Activated T-cell treated with anti-CD3 and anti-CD28 coated beads, Interleukin-2, amount 50 U/mL, for 24 hours (primary cell): ENCODE data around the gene PDE4A.
"Not testable (repeated sequence)": the region's sequence is repeated elsewhere in the genome, so short reads cannot be mapped to it uniquely, and the experiment has no call there.

ENCODE experiments used
- DNase-seq: peaks from one replicate; pipeline ENCODE4 v3.0.0-alpha.2; 2020
- H3K27ac Mint-ChIP-seq: 2 replicates; pipeline ENCODE4 v1.8.0; 2020; ENCODE audit warnings: mild to moderate bottlenecking, mixed read lengths
- H3K27me3 Mint-ChIP-seq: 2 replicates; pipeline ENCODE4 v1.8.0; 2020; ENCODE audit warnings: mixed read lengths
- H3K36me3 Mint-ChIP-seq: 2 replicates; pipeline ENCODE4 v1.8.0; 2020; ENCODE audit warnings: low read depth, mixed read lengths
- H3K4me1 Mint-ChIP-seq: 2 replicates; pipeline ENCODE4 v1.8.0; 2020; ENCODE audit warnings: low read depth, mixed read lengths
- H3K4me3 Mint-ChIP-seq: 2 replicates; pipeline ENCODE4 v1.8.0; 2020; ENCODE audit warnings: mild to moderate bottlenecking, moderate library complexity, mixed read lengths
- H3K9me3 Mint-ChIP-seq: 2 replicates; pipeline ENCODE4 v1.8.0; 2020; ENCODE audit warnings: mixed read lengths

The PDE4A gene

DNA sequence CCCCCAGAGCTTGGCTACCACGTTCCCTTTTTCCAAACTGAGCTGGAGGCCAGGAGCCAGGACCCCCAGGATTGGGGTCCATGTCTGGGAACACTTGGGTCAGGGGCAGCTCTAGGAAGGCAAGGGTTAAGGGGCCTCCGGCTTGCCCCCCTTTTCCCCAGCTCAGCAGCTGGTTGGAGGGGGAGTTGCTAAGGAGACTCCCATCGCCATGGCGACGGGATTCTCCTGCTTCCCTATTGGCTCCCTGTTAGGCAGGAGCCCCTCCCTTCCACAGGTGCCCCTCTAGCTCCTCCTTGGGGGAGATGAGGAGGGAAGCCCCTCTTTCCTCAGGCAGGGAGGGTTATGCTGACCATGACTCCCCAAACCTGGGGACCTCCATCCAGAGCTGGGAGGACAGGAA is 33.9 kb downstream of the PDE4A start:
- no peak for DNase-seq
- Mint-ChIP-seq H3K36me3 (no peaks in the 10 kb centered on the region), H3K9me3 (no peaks in the 10 kb centered on the region), H3K27me3 (peaks cover 3% of the 10 kb centered on the region), H3K27ac (no peak overlapping the region), H3K4me3 (no peak overlapping the region), H3K4me1 (peaks cover 2% of the 10 kb centered on the region)

DNA sequence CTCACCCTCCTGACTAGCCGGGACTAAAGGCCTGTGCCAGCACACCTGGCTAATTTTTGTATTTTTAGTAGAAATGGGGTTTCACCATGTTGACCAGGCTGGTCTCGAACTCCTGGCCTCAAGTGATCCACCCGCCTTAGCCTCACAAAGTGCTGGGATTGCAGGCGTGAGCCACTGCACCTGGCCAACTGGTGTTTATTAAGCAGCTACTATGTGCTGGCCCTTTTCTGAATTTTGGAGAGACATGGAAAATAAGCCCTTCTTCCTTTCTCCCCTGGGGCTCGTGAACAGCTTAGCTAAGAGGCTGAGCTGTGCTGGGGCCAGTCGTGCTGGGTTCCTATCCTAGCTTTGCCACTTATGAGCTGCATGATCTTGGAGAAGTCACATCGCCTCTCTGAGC is 38.4 kb downstream of the PDE4A start:
- H3K27ac Mint-ChIP-seq, H3K4me3 Mint-ChIP-seq, H3K9me3 Mint-ChIP-seq, H3K4me1 Mint-ChIP-seq, H3K36me3 Mint-ChIP-seq, H3K27me3 Mint-ChIP-seq, DNase-seq: not testable (repeated sequence)

DNA sequence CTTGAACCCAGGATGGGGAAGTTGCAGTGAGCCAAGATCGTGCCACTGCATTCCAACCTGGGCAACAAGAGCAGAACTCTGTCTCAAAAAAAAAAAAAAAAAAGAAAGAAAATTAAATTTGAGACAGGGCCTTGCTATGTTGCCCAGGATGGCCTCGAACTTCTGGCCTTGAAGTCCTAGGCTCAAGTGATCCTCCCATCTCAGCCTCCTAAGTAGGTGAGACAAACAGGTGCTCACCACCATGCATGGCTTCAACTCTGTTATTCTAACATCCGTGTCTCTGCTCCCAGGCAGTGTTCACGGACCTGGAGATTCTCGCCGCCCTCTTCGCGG is 40.3 kb downstream of the PDE4A start:
- H3K36me3 Mint-ChIP-seq: peaks cover 2% of the 10 kb centered on the region
- no peak for DNase-seq
- peaks cover 8% of the 10 kb centered on the region for H3K4me1 Mint-ChIP-seq
- no peak overlapping the region for H3K27ac Mint-ChIP-seq
- H3K4me3 Mint-ChIP-seq: no peak overlapping the region
- H3K27me3 Mint-ChIP-seq: no peaks in the 10 kb centered on the region
- H3K9me3 Mint-ChIP-seq: no peaks in the 10 kb centered on the region

DNA sequence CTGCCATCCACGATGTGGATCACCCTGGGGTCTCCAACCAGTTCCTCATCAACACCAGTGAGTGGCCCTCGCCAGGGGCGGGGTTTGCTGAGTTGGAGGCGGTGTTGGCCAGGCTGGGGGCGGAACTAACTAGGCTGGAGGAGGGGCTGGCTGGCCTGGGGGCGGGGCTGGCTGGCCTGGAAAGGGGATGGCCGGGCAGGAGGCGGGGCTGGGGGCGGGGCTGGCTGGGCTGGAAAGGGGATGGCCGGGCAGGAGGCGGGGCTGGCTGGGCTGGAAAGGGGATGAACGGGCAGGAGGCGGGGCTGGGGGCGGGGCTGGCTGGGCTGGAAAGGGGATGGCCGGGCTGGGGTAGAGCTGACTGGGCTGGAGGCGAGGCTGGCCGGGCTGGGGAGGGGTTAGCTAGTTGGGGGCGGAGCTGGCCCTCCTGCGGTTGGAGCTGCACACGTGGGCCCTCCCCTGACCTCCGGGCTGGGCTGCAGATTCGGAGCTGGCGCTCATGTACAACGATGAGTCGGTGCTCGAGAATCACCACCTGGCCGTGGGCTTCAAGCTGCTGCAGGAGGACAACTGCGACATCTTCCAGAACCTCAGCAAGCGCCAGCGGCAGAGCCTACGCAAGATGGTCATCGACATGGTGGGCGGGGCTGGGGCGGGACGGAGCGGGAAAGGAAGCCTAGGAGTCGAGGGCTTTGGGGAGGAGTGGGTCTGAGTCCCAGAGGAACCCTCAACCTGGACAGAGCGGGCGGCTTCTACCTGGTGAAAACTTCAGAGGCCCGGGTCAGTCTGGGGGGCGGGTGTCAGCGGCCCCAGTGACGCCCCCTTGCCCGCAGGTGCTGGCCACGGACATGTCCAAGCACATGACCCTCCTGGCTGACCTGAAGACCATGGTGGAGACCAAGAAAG is 41.0 kb downstream of the PDE4A start:
- no peaks in the 10 kb centered on the region for H3K9me3 Mint-ChIP-seq
- peaks cover 2% of the 10 kb centered on the region for H3K36me3 Mint-ChIP-seq
- DNase-seq: peak; percentile 90
- no peak overlapping the region for H3K27ac Mint-ChIP-seq
- H3K4me1 Mint-ChIP-seq: peaks cover 8% of the 10 kb centered on the region
- no peaks in the 10 kb centered on the region for H3K27me3 Mint-ChIP-seq
- peak overlapping the region; percentile 27 for H3K4me3 Mint-ChIP-seq

DNA sequence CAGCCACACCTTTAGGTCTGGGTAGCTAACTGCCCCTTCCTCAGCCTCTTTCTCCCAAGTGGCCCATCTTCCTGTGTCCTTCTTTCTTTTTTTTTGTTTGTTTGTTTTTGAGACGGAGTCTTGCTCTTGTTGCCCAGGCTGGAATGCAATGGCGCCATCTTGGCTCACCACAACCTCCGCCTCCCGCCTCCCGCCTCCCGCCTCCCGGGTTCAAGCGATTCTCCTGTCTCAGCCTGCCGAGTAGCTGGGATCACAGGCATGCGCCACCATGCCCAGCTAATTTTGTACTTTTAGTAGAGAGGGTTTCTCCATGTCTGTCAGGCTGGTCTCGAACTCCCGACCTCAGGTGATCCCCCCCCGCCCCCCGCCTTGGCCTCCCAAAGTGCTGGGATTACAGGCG is 41.7 kb downstream of the PDE4A start:
- not testable (repeated sequence) for H3K27ac Mint-ChIP-seq, H3K9me3 Mint-ChIP-seq, H3K27me3 Mint-ChIP-seq, DNase-seq, H3K4me3 Mint-ChIP-seq, H3K36me3 Mint-ChIP-seq, H3K4me1 Mint-ChIP-seq

DNA sequence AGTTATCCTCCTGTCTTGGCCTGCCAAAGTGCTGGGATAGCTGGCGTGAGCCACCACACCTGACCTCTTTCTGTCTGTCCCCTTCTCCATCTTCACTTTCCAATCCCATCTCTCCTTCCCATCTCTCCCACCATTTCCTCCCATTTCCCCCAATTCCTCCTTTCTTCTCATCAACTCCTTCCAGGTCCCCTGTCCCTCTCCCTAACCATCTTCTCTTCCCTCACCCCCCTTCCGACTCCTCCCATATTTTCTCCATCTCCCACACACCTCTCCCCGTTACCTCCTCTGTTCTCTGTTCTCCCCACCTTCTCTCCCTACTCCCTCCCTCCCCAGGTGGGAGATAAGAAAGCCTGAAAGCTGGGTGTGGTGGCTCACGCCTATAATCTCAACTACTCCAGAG is 42.2 kb downstream of the PDE4A start:
- Mint-ChIP-seq H3K9me3 (no peaks in the 10 kb centered on the region), H3K27me3 (no peaks in the 10 kb centered on the region), H3K4me3 (no peak overlapping the region), H3K27ac (no peak overlapping the region), H3K4me1 (peaks cover 8% of the 10 kb centered on the region), H3K36me3 (peaks cover 5% of the 10 kb centered on the region)
- no peak for DNase-seq

DNA sequence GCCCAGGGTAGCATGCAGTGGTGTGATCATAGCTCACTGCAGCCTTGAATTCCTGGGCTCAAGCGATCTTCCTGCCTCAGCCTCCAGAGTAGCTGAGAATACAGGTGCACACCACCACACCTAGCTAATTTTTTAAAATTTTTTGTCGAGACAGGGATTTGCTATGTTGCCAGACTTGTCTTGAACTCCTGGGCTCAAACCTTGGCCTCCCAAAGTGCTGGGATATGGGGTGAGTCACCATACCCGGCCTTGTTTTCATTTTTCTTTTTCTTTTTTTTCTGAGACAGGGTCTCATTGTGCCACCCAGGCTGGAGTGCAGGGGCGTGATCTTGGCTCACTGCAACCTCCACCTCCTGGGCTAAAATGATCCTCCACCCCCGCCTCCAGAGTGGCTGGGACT is 44.1 kb downstream of the PDE4A start:
- DNase-seq: no peak
- no peak overlapping the region for H3K4me3 Mint-ChIP-seq
- no peaks in the 10 kb centered on the region for H3K9me3 Mint-ChIP-seq
- no peaks in the 10 kb centered on the region for H3K27me3 Mint-ChIP-seq
- H3K36me3 Mint-ChIP-seq: peaks cover 5% of the 10 kb centered on the region
- no peak overlapping the region for H3K27ac Mint-ChIP-seq
- H3K4me1 Mint-ChIP-seq: peaks cover 8% of the 10 kb centered on the region

DNA sequence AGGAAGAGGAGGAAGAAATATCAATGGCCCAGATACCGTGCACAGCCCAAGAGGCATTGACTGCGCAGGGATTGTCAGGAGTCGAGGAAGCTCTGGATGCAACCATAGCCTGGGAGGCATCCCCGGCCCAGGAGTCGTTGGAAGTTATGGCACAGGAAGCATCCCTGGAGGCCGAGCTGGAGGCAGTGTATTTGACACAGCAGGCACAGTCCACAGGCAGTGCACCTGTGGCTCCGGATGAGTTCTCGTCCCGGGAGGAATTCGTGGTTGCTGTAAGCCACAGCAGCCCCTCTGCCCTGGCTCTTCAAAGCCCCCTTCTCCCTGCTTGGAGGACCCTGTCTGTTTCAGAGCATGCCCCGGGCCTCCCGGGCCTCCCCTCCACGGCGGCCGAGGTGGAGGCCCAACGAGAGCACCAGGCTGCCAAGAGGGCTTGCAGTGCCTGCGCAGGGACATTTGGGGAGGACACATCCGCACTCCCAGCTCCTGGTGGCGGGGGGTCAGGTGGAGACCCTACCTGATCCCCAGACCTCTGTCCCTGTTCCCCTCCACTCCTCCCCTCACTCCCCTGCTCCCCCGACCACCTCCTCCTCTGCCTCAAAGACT is 46.9 kb downstream of the PDE4A start:
- Mint-ChIP-seq H3K27me3 (no peaks in the 10 kb centered on the region), H3K4me3 (no peak overlapping the region), H3K36me3 (peaks cover 5% of the 10 kb centered on the region), H3K9me3 (no peaks in the 10 kb centered on the region), H3K4me1 (no peaks in the 10 kb centered on the region), H3K27ac (no peak overlapping the region)
- DNase-seq: no peak

DNA sequence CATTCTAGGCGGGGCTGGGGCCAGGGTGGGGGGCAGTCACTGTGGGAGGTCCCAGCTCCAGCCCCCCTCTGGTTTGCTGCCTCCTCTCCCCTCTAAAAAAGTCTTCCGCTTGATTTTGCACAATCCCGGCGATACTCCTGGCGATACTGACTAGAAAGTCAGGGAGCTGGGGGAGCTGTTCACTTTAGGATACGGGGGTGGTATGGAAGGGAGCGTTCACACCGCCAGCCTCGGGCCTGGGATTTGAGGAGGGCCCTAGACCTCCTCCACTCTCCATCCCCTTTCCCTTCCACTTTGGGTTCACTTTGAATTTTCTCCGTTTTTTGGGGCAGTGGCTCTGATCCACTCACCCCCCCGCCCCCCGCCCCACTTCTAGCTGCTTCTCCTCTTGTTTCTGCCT is 47.8 kb downstream of the PDE4A start:
- Mint-ChIP-seq H3K4me3 (no peak overlapping the region), H3K4me1 (no peaks in the 10 kb centered on the region), H3K27ac (no peak overlapping the region), H3K36me3 (peaks cover 5% of the 10 kb centered on the region), H3K27me3 (no peaks in the 10 kb centered on the region), H3K9me3 (no peaks in the 10 kb centered on the region)
- no peak for DNase-seq

DNA sequence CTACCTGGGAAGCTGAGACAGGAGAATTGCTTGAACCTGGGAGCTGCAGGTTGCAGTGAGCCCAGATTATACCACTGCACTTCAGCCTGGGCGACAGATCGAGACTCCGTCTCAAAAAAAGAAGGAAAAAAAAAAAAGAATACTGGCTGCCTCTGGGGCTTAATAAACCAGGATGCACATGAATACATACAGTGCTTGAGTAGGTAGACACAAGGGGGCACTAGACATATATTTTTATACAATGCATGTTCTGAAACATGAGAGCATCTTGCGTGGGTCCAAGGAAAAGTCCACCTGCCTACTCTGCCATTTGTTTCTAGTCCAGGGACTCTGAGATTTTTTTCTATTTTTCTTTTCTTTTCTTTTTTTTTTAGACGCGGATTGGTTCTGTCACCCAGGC is 51.6 kb downstream of the PDE4A start:
- no peak overlapping the region for H3K4me3 Mint-ChIP-seq
- H3K27ac Mint-ChIP-seq: no peak overlapping the region
- DNase-seq: no peak
- no peaks in the 10 kb centered on the region for H3K36me3 Mint-ChIP-seq
- H3K9me3 Mint-ChIP-seq: no peaks in the 10 kb centered on the region
- no peaks in the 10 kb centered on the region for H3K27me3 Mint-ChIP-seq
- H3K4me1 Mint-ChIP-seq: no peaks in the 10 kb centered on the region

DNA sequence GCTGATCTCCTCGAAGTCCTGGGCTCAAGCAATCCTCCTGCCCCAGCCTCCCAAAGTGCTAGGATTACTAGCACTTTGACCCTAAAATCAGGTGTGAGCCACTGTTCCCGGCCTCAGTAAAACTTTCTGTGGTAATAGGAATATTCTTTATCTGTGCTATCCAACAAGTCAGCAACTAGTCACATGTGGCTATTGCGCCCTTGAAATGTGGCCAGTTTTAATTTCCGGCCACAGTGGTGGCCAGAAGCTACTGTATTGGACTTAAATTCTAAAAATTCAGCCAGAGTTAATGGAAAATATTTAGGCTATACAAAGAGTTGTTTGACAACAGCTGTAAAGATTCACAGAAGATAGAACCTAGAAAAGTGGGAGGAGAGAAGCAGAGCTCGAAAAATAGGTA is 52.9 kb downstream of the PDE4A start:
- no peaks in the 10 kb centered on the region for H3K27me3 Mint-ChIP-seq

DNA sequence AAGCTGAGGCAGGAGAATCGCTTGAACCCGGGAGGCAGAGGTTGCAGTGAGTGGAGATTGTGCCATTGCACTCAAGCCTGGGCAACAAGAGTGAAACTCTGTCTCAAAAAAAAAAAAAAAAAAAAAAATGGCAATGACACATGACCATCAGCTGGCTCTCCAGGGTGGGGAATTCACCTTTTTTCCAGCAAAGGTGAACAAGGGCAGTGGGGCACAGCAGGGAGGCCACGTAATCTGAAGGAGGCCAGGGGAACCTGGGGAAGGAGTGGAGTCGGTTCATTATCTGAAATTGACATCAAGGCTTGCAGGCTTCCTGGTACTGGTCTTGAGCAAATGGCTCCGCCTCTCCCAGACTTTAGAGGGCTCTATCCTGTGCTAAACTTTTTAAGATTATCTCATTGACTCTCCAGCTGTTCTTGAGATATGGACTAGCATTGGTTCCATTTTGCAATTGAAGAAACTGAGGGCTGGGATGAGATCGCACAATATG is 54.7 kb downstream of the PDE4A start:
- H3K9me3 Mint-ChIP-seq: no peaks in the 10 kb centered on the region
- H3K27ac Mint-ChIP-seq: no peak overlapping the region
- H3K27me3 Mint-ChIP-seq: no peaks in the 10 kb centered on the region
- H3K36me3 Mint-ChIP-seq: no peaks in the 10 kb centered on the region
- H3K4me1 Mint-ChIP-seq: peaks cover 13% of the 10 kb centered on the region
- H3K4me3 Mint-ChIP-seq: no peak overlapping the region
- no peak for DNase-seq

More for the DNA sequence above, 52.9 kb downstream of the PDE4A start:
- DNase-seq: no peak
- Mint-ChIP-seq H3K9me3 (no peaks in the 10 kb centered on the region), H3K4me3 (no peak overlapping the region), H3K27ac (no peak overlapping the region), H3K4me1 (no peaks in the 10 kb centered on the region), H3K36me3 (no peaks in the 10 kb centered on the region)

DNA sequence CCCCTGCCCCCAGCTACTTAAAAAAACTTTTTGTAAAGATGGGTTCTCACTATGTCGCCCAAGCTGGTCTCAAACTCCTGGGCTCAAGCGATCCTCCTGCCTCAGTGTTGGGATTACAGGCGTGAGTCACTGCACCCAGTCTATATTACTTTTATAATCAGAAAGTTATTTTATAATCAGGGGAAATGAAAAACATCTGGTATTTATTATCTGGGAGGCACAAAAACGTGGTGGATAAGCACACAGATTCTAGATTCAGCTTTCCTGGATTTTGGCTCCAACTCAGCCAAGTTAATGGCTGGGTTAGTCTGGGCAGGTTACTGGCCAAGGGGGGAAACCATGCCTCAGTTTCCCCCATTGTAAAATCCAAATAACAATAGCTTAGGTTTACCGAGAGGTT is 58.1 kb downstream of the PDE4A start:
- Mint-ChIP-seq H3K9me3 (no peaks in the 10 kb centered on the region), H3K27ac (no peak overlapping the region), H3K4me3 (no peak overlapping the region), H3K36me3 (no peaks in the 10 kb centered on the region), H3K4me1 (peaks cover 13% of the 10 kb centered on the region), H3K27me3 (no peaks in the 10 kb centered on the region)
- no peak for DNase-seq

DNA sequence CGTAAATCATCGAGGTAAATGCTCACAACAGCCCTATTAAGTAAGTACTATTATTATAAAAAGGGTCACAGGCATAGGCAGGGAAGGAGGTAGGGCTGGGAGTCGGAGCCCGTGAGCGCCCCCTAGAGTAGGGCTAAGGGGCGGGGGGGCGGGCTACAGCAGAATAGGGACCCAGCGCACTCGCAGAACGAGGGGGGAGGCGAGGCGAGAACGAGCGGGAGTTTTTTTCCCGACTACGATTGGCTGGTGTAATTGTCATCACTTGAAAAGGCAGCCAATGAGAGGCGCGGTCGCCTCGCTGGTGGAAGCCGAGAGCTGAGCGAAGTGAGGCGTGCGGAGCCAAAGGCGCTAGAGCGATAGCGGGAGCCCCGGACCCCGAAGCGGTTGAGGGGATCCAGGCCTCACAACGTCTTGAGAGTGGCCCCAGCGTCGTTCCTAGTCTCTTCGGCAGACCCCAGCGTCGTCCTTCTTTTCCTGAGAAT is 58.6 kb downstream of the PDE4A start:
- peaks cover 13% of the 10 kb centered on the region for H3K4me1 Mint-ChIP-seq
- H3K27me3 Mint-ChIP-seq: no peaks in the 10 kb centered on the region
- peak overlapping the region; percentile 18 for H3K4me3 Mint-ChIP-seq
- peak overlapping the region; percentile 68 for H3K27ac Mint-ChIP-seq
- peak; percentile 90 for DNase-seq
- no peaks in the 10 kb centered on the region for H3K36me3 Mint-ChIP-seq
- H3K9me3 Mint-ChIP-seq: no peaks in the 10 kb centered on the region

DNA sequence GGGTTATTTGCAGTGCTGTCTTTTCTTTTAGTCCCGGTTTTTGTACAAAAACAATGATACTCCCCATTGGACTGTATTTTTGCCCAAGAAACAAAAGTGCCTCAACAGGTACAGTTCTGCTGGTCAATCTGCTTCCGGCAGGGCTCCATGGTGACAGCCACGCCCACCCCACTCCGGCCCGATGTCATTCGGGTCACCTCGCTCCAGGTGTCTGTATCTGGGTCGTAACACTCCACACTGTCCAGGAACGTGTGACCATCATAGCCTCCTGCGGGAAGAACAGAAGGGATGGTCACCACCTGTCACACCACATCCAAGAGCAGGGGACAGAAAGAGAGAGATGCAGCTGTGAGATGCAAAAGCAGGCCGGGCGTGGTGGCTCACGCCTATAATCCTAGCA is 66.2 kb downstream of the PDE4A start:
- Mint-ChIP-seq H3K27ac (peak overlapping the region; percentile 60), H3K4me1 (peaks cover 5% of the 10 kb centered on the region), H3K36me3 (peaks cover 57% of the 10 kb centered on the region), H3K9me3 (no peaks in the 10 kb centered on the region), H3K27me3 (no peaks in the 10 kb centered on the region), H3K4me3 (no peak overlapping the region)
- DNase-seq: no peak
